ENCODE results near the gene DYNLT1.
"Not testable (repeated sequence)": the region's sequence is repeated elsewhere in the genome, so short reads cannot be mapped to it uniquely, and the experiment has no call there.

DYNLT1 gene

DNA sequence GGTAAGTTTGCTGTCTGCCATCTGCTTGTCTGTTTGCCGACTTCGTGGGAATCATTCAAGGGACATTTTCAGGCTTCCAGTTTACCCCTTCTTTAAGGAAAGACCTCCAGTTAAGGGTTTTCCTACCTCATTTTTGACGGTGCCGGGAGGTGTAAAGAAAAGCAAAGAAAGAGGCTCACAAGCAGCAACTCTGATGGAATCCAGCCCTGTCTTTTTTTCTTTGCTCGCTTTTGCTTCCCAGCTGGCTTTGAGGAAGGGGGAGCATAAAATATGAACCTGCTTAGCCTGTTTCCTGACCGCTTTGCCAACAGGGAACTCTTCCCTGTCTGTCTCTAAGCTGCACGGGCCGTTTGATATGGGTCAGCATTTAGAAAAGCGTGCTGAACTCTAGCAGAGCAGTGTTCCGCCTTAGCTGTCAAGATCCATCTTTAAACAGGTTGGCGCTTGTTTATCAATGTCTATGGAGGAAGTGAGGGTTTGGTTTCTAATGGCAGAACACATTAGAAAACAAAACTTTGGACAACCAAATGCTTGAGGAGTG, 19.2 kb upstream of the DYNLT1 start:
- DNase-seq (ENCODE audit: low read depth in 2 of 2, low spot score in 1 of 2): no peak

GRCh38 chr6:158662954-158663624, 18.5 kb upstream of the DYNLT1 start:
- DNase-seq (ENCODE audit: low read depth in 2 of 2, low spot score in 1 of 2): no peak

GRCh38 chr6:158662607-158662953, 18.0 kb upstream of the DYNLT1 start:
- no peak for DNase-seq (ENCODE audit: low read depth in 2 of 2, low spot score in 1 of 2)

DNA sequence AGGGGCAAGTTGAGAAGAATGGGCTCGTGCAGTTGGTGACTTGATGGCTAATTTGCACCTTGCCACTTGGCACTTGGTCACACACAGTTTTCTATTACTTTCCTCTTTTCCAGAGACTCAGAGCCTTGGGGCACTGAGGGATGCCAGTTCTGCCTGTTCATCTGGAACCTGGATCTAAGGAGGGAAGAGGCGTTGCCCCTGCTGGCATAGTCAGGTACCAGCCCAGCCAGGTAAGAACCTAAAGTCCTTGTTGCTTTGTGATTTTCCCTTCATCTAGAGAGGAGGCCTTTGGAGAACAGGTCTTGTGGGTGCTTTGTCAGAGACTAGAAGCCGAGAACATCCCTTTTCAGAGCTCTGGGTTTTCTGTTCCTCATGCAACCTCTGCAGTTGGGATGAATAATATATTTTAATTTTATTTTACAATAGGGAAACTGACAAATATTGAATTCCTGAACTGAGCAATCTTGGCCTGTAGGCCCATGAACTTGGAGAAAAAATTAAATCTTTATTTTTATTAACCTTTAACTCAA, 16.7 kb upstream of the DYNLT1 start:
- no peak for DNase-seq (ENCODE audit: low read depth in 2 of 2, low spot score in 1 of 2)

DNA sequence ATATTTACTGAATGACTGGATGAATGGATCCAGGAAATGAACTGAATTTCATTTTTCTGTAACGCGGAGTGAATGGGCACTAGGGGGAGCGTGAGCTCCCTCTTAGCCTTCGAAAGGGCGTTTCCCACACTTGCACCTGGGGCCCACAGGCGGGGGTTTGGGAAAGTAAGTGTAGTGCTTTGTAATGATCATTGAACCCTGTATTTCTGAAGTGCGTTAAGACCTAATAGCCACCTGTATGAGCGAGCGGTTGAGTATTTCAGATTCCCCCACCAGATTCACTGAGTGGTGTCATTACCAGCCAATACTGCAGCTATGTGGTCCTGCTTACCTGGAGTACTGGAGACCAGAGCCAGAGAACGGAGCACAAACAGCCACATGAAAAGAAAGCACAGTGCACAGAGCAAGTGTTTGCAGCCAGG, 15.8 kb upstream of the DYNLT1 start:
- DNase-seq (ENCODE audit: low read depth in 2 of 2, low spot score in 1 of 2): no peak

DNA sequence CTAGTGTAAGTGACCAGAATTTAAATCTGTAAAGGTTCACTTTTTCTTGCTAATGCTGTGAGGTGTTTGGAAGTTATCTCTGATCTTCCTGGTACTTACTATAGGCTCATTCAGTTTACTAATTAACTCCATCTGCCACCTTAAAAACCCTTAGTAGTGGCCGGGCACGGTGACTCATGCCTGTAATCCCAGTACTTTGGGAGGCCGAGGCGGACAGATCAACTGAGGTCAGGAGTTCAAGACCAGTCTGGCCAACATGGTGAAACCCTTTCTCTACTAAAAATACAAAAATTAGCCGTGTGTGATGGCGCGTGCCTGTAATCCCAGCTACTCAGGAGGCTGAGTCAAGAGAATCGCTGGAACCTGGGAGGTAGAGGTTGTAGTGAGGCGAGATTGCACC, 12.4 kb upstream of the DYNLT1 start:
- DNase-seq (ENCODE audit: low read depth in 2 of 2, low spot score in 1 of 2): not testable (repeated sequence)

DNA sequence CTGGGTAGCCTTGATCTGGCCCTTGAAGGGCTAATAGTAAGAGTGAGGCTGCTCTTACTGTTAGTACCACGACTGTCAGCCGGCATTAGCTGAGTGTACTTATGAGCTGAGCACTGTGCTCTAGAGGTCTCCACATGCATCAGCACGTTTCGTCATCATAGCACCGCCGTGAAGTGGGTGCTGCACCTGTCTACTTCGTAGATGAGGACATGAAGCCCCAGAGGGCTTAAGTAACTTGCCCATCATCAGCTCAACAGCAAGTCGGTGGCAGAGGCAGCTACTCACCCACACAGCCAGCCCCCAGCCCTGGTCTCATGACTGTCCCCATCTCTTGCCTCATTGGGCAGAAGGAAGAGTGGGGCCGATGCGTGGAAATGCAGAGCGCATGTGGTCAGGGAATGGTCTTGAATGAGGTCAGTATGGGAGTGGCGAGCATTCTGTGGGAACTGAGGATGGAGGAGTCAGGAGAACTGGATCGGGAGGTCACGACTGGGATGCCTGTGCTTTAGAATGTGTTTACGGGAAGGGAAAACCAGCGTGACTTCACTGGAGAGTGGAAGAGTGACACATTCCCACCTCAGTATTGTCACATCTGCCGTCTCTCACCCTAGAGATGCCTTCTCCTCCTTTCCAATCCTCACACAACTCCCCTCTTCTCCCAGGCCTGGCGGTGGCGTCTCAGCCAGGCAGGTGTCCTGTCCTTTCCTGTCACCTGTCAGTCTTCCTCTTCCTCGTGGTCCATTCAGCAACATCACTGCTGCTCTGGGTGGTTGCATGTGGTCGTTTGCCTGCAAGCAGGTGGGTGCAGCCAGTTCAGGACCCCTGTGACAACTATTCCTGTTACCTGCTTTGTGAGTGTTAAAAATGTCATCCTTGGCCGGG, 11.3 kb upstream of the DYNLT1 start:
- DNase-seq (ENCODE audit: low read depth in 2 of 2, low spot score in 1 of 2): no peak

- DNase-seq (ENCODE audit: low read depth in 2 of 2, low spot score in 1 of 2): no peak
Observed at GRCh38 chr6:158654960-158655489, 10.5 kb upstream of the DYNLT1 start.

DNA sequence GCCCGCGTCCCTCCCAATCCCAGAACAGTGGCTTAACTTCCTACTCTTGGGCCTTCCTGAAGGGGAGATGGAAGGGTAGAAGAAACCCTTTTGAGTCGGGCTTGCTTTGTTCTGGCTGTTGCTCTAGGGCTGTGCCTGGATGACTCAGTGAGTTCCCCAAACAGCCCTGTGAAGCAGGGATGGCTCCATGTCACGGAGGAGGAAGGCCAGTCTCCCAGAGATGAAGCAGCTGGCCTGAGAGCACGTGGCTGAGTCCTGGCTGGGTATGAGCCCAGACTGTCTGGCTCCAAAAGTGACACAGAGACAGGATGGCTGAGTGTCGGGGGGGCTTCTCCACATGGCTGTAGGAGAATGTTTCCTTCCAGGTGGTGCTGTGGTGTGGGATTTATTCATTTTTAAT, 10.0 kb upstream of the DYNLT1 start:
- DNase-seq (ENCODE audit: low read depth in 2 of 2, low spot score in 1 of 2): no peak

- DNase-seq (ENCODE audit: low read depth in 2 of 2, low spot score in 1 of 2): peak; percentile 61 to 79
Observed at GRCh38 chr6:158653577-158654354, 9.2 kb upstream of the DYNLT1 start.

- not testable (repeated sequence) for DNase-seq (ENCODE audit: low read depth in 2 of 2, low spot score in 1 of 2)
Observed at GRCh38 chr6:158651981-158652737, 7.6 kb upstream of the DYNLT1 start.

GRCh38 chr6:158649289-158650143, 5.0 kb upstream of the DYNLT1 start, which contains the start of gene SYTL3:
SYTL3 (plus strand) TSS chr6:158650054; CDS start chr6:158663269, 13,215 bp downstream.
- DNase-seq (ENCODE audit: low read depth in 2 of 2, low spot score in 1 of 2): peak; percentile 34 to 58

- DNase-seq (ENCODE audit: low read depth in 2 of 2, low spot score in 1 of 2): no peak
Observed at GRCh38 chr6:158648682-158649131, 4.2 kb upstream of the DYNLT1 start.

GRCh38 chr6:158647501-158647900, 3.0 kb upstream of the DYNLT1 start:
- no peak for DNase-seq (ENCODE audit: low read depth in 2 of 2, low spot score in 1 of 2)

DNA sequence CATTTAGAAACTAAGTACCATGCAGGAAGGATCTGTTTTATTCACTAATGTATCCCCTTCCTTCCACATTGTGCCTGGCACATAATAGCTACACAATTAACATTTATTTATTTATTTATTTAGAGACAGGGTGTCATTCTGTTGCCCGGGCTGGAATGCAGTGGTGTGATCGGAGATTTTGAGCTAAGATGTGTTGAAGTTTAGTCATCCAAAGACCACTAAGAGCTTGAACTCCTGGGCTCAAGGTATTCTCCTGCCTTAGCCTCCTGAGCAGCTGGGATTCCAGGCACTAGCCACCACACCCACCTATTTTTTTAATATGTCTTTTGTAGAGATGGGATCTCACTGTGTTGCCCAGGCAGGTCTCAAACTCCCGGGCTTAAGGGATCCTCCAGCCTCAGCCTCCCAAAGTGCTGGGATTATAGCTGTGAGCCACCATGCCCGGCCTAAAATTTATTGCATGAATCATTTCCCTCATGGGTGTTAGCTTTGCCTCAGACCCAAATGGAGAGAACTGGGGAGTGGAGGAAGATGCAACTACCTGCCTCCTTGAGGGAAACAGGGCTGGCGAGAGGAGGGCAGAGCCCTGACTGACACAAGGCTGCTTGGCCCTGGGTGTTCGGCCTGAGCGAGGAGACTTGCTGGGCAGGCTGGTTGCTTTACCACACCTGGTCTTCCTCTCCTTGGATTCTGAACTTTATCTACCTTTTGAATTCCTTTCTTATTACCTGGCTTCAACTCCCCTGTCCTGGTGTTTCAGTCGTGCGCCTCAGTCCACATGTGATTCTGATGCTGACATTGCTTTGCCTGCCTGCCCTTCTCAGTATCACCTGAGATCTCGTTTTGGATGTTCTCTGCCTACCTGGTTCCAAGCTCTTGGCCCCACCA, 1.7 kb upstream of the DYNLT1 start:
- no peak for DNase-seq (ENCODE audit: low read depth in 2 of 2, low spot score in 1 of 2)

- no peak for DNase-seq (ENCODE audit: low read depth in 2 of 2, low spot score in 1 of 2)
Observed at GRCh38 chr6:158645064-158646022, 800 bp upstream of the DYNLT1 start.

DNA sequence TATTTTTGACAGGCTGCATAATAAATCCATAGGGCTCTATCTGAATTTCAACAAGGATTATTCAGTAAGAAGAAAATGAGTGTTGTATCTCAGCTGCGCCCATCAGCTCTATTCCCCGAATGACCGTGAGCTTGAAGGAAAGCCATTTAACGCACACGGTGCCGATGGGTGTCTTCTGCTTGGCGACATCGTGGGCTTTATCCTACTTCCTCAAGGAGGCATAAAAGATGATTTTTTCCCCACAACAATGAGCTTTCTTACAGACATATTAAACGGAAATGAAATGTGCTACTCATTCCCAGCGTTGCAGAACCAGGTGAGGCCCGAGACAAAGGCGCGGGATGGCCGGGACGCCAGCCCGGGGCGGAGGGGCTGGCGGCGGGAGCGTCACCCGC, 710 bp downstream of the DYNLT1 start:
- DNase-seq (ENCODE audit: low read depth in 2 of 2, low spot score in 1 of 2): no peak

Data from stimulated activated CD8-positive, alpha-beta memory T cell treated with anti-CD3 and anti-CD28 coated beads, Interleukin-4, amount 100 ng/mL, for 1 hour (primary cell).